ENCODE measurements around the gene ACBD3.

ACBD3 gene

GRCh38 chr1:226187380-226187779, 839 bp upstream of the ACBD3 start:
- TF ChIP-seq ZC3H10 (CRISPR knock-in tag; IDR thresholded peaks at IDR 0.05) (no peak), ZNF70 (CRISPR knock-in tag; IDR thresholded peaks at IDR 0.05) (no peak), ZFP3 (CRISPR knock-in tag; IDR thresholded peaks at IDR 0.05) (no peak), ZNF565 (CRISPR knock-in tag; conservative IDR thresholded peaks at IDR 0.05; ENCODE audit: low read depth) (no peak), ARNTL (CRISPR knock-in tag; IDR thresholded peaks at IDR 0.05; ENCODE audit: borderline replicate concordance, low read depth) (no peak), TOX (CRISPR knock-in tag; IDR thresholded peaks at IDR 0.05; ENCODE audit: borderline replicate concordance) (no peak), TSHZ2 (CRISPR knock-in tag; IDR thresholded peaks at IDR 0.05) (no peak)
- ATAC-seq: no peak

- no peak for ATAC-seq
- TF ChIP-seq TSHZ2 (CRISPR knock-in tag; IDR thresholded peaks at IDR 0.05) (no peak), SNAI2 (CRISPR knock-in tag; IDR thresholded peaks at IDR 0.05) (no peak), ZC3H10 (CRISPR knock-in tag; IDR thresholded peaks at IDR 0.05) (no peak), PPARA (CRISPR knock-in tag; IDR thresholded peaks at IDR 0.05; ENCODE audit: borderline replicate concordance) (no peak), ARNTL (CRISPR knock-in tag; IDR thresholded peaks at IDR 0.05; ENCODE audit: borderline replicate concordance, low read depth) (no peak), CSDC2 (CRISPR knock-in tag; IDR thresholded peaks at IDR 0.05) (no peak), ZNF565 (CRISPR knock-in tag; conservative IDR thresholded peaks at IDR 0.05; ENCODE audit: low read depth) (no peak), POU6F1 (CRISPR knock-in tag; IDR thresholded peaks at IDR 0.05; ENCODE audit: borderline replicate concordance, low read depth) (no peak), ISL1 (CRISPR knock-in tag; IDR thresholded peaks at IDR 0.05) (no peak), BACH2 (CRISPR knock-in tag; IDR thresholded peaks at IDR 0.05; ENCODE audit: borderline replicate concordance) (no peak), TOX (CRISPR knock-in tag; IDR thresholded peaks at IDR 0.05; ENCODE audit: borderline replicate concordance) (no peak), TCF4 (CRISPR knock-in tag; IDR thresholded peaks at IDR 0.05; ENCODE audit: borderline replicate concordance) (no peak)
These were observed 430 bp upstream of the ACBD3 start for GRCh38 chr1:226187019-226187322.

- no peak for TF ChIP-seq ARNTL (CRISPR knock-in tag; IDR thresholded peaks at IDR 0.05; ENCODE audit: borderline replicate concordance, low read depth)
- no peak for TF ChIP-seq CSDC2 (CRISPR knock-in tag; IDR thresholded peaks at IDR 0.05)
- no peak for TF ChIP-seq PPARA (CRISPR knock-in tag; IDR thresholded peaks at IDR 0.05; ENCODE audit: borderline replicate concordance)
- TF ChIP-seq PATZ1 (CRISPR knock-in tag; IDR thresholded peaks at IDR 0.05; ENCODE audit: borderline replicate concordance): no peak
- 0 out of 3 replicates have a peak, but pooled peaks have one; percentile 2 for ATAC-seq
These were observed 1.2 kb downstream of the ACBD3 start for GRCh38 chr1:226185141-226186036.
